Endothelial cell of umbilical vein (primary cell): ENCODE results near the gene AMN1. TPM values are rescaled to one million over a fixed set of nuclear protein-coding genes. Genes with fewer than 3 reads are reported as not detected.

ENCODE experiments used
- BruUV-seq: library from RNA; stranded (reverse); fragments of 400-500 nt; replicated peaks from 2 replicates; lab custom pipeline; 2021; lab: Mats Ljungman, UMichigan
- CTCF ChIA-PET: fragments of 300-600, 350-600 bp; sonication (Branson Sonifier 250); formaldehyde crosslinking; loops from one replicate; lab custom pipeline; 2021; ENCODE audit warnings: antibody characterized with exemption, inconsistent platforms; lab: Charles Lee
- POLR2A ChIA-PET: fragments of 300-600, 350-600 bp; sonication (Branson Sonifier 250); formaldehyde crosslinking; loops from one replicate; lab custom pipeline; 2021; ENCODE audit warnings: antibody characterized with exemption, inconsistent platforms; lab: Charles Lee
- DNase-seq: peaks from one replicate; pipeline ENCODE4 v3.0.0-alpha.2; 2011; ENCODE audit warnings: low read depth, low spot score
- FAIRE-seq: peaks from 2 replicates; lab custom pipeline; 2011; peaks lifted over from hg19 to GRCh38; lab: Jason Lieb, UNC
- H2AFZ ChIP-seq: 2 replicates; pipeline ENCODE4 v1.6.0; 2012; ENCODE audit warnings: low read depth, low read length, control low read depth, inconsistent platforms
- H3K27ac ChIP-seq: 2 replicates; pipeline ENCODE4 v1.5.1; 2011; ENCODE audit warnings: low read depth, mild to moderate bottlenecking, control low read depth, low read length, moderate library complexity; ENCODE audit not compliant: insufficient read depth
- H3K27me3 ChIP-seq, 2 experiments: 2 replicates each; pipeline versions ENCODE4 v1.6.0 to v1.6.1; 2011; ENCODE audit warnings: low read length in 2 of 2, mixed read lengths in 1 of 2; ENCODE audit not compliant: control insufficient read depth in 2 of 2, insufficient read depth in 2 of 2
- H3K36me3 ChIP-seq, 2 experiments: 2 replicates in 1 of 2; 3 replicates in 1 of 2; pipeline ENCODE4 v1.5.1; 2011; ENCODE audit warnings: low read length in 2 of 2, mild to moderate bottlenecking in 1 of 2, moderate library complexity in 1 of 2; ENCODE audit not compliant: control insufficient read depth in 2 of 2, insufficient read depth in 2 of 2; ENCODE audit errors: extremely low read depth in 1 of 2
- H3K4me1 ChIP-seq: 3 replicates; pipeline ENCODE4 v1.5.1; 2011; ENCODE audit warnings: mild to moderate bottlenecking, low read length; ENCODE audit not compliant: control insufficient read depth, insufficient read depth; ENCODE audit errors: extremely low read depth
- H3K4me2 ChIP-seq: 2 replicates; pipeline ENCODE4 v1.6.1; 2011; ENCODE audit warnings: low read length, control low read depth, mixed read lengths; ENCODE audit not compliant: insufficient read depth
- H3K4me3 ChIP-seq, 3 experiments: fragments of 200-600 bp in 1 of 3; sonication (generic), shearing (Covaris generic) in 1 of 3; replicated peaks in 1 of 3; 2 replicates each; pipeline ENCODE4 v1.5.1; 2011 to 2016; ENCODE audit warnings: control low read depth in 3 of 3, low read length in 3 of 3, mild to moderate bottlenecking in 2 of 3, inconsistent platforms in 1 of 3, low read depth in 1 of 3, moderate library complexity in 1 of 3; ENCODE audit not compliant: insufficient read depth in 1 of 3
- H3K79me2 ChIP-seq: 2 replicates; pipeline ENCODE4 v1.6.0; 2012; ENCODE audit warnings: low read length, inconsistent platforms; ENCODE audit not compliant: control insufficient read depth, insufficient read depth
- H3K9ac ChIP-seq: replicated peaks from 2 replicates; pipeline ENCODE3; 2011; ENCODE audit warnings: low read length, control low read depth; ENCODE audit not compliant: insufficient read depth; ENCODE audit errors: extremely low read depth
- H3K9me1 ChIP-seq: replicated peaks from 3 replicates; pipeline ENCODE4 v1.6.0; 2011; ENCODE audit warnings: mild to moderate bottlenecking, low read length; ENCODE audit not compliant: control insufficient read depth, insufficient read depth; ENCODE audit errors: extremely low read depth
- H3K9me3 ChIP-seq: replicated peaks from 2 replicates; pipeline ENCODE4 v1.5.1; 2012; ENCODE audit warnings: low read length, inconsistent platforms; ENCODE audit not compliant: control insufficient read depth, insufficient read depth
- H4K20me1 ChIP-seq: replicated peaks from 2 replicates; pipeline ENCODE3; 2011; ENCODE audit warnings: mild to moderate bottlenecking, low read length; ENCODE audit not compliant: control insufficient read depth, insufficient read depth; ENCODE audit errors: extremely low read depth
- CTCF ChIP-seq, 2 donors: IDR thresholded peaks; 1 replicate in 1 of 2; 2 replicates in 1 of 2; pipeline ENCODE4 v1.5.1; 2011; ENCODE audit warnings: low read length in 2 of 2, mild to moderate bottlenecking in 2 of 2, moderate library complexity in 2 of 2, control low read depth in 1 of 2, inconsistent platforms in 1 of 2, low read depth in 1 of 2; ENCODE audit not compliant: insufficient read depth in 1 of 2; ENCODE audit errors: extremely low read depth in 1 of 2
- EZH2 ChIP-seq: IDR thresholded peaks from 2 replicates; pipeline ENCODE4 v1.6.1; 2012; ENCODE audit warnings: borderline replicate concordance, low read depth, mild to moderate bottlenecking, moderate library complexity, low read length, inconsistent platforms; ENCODE audit not compliant: severe bottlenecking
- FOS ChIP-seq: IDR thresholded peaks from 2 replicates; pipeline ENCODE4 v1.6.1; 2011; ENCODE audit warnings: mild to moderate bottlenecking, low read length, moderate library complexity, borderline replicate concordance; ENCODE audit not compliant: insufficient read depth
- GATA2 ChIP-seq: IDR thresholded peaks from 2 replicates; pipeline ENCODE4 v1.7.0; 2011; ENCODE audit warnings: low read depth, mild to moderate bottlenecking, moderate library complexity, mixed read lengths, low read length; ENCODE audit not compliant: insufficient read length, insufficient read depth
- JUN ChIP-seq: IDR thresholded peaks from 2 replicates; pipeline ENCODE4 v1.6.1; 2011; ENCODE audit warnings: borderline replicate concordance, low read depth; ENCODE audit not compliant: insufficient read length, insufficient read depth
- MAX ChIP-seq: IDR thresholded peaks from 2 replicates; pipeline ENCODE4 v1.6.1; 2011; ENCODE audit not compliant: insufficient read depth, insufficient read length
- MYC ChIP-seq: IDR thresholded peaks from one replicate; pipeline ENCODE4 v1.6.1; 2011; ENCODE audit warnings: mild to moderate bottlenecking, low read depth, low read length
- POLR2A ChIP-seq: IDR thresholded peaks from 2 replicates; pipeline ENCODE4 v1.6.1; 2012; ENCODE audit warnings: low read depth, mild to moderate bottlenecking, control low read depth, low read length
- POLR2AphosphoS5 ChIP-seq: IDR thresholded peaks from 2 replicates; pipeline ENCODE4 v1.6.1; 2012; ENCODE audit warnings: low read depth, mild to moderate bottlenecking, control low read depth, low read length, moderate library complexity; ENCODE audit not compliant: insufficient read depth
- dilution Hi-C: fragments of 300-500 bp; cut with MboI; formaldehyde crosslinking; loops from one replicate; pipeline ENCODE4 v1.15.0; 2019; ENCODE audit warnings: low sequenced_read_pairs; ENCODE audit not compliant: extremely low pct_ligation_motif_present
- intact Hi-C: fragments of 100-400 bp; cut with micrococcal nuclease; formaldehyde crosslinking; loops from one replicate; pipeline ENCODE4 v1.10.0; 2022
- polyA plus RNA-seq, 4 experiments: library from polyadenylated mRNA; depleted of rRNA in 3 of 4; stranded (reverse) in 3 of 4; unstranded in 1 of 4; fragments of >200 nt; gene quantifications; 2 replicates each; pipeline versions ENCODE4 v1.2.1 to v1.2.3, GENCODE V29; 2011 to 2012; ENCODE audit warnings: missing spikeins in 1 of 4
- total RNA-seq: library from RNA; stranded (reverse); gene quantifications from 2 replicates; pipeline ENCODE4 v1.2.3, GENCODE V29; 2021

Gene AMN1
- total and polyA plus RNA-seq, 2 donors (not counting 3 experiments of a cell fraction or from before 2014, with no cell fraction given): 8.5 to 18.0 TPM

GRCh38 chr12:31631809-31632208 is 97.0 kb downstream of the AMN1 start:
- no peak overlapping the region for H3K9ac ChIP-seq
- dilution Hi-C loops (no loop called here), intact Hi-C loops (no loop called here)
- no peaks in the 10 kb centered on the region for H4K20me1 ChIP-seq
- ChIA-PET POLR2A (no interaction called here), CTCF (interaction anchor here (6.1 kb wide), 1 partner anchor 228 kb away, joined by 140 read pairs; no protein-coding TSS in a partner anchor)
- H3K9me3 ChIP-seq: no peaks in the 10 kb centered on the region
- TF ChIP-seq MYC: no peak
- TF ChIP-seq FOS: no peak
- no peak for TF ChIP-seq POLR2A
- no peak for TF ChIP-seq EZH2
- no peak for TF ChIP-seq CTCF (IDR thresholded peaks at IDR 0.05; ENCODE audit: extremely low read depth in 1 of 2, insufficient read depth in 1 of 2, low read depth in 1 of 2, low read length in 2 of 2)
- TF ChIP-seq JUN: no peak
- TF ChIP-seq POLR2AphosphoS5: no peak
- TF ChIP-seq GATA2: no peak
- TF ChIP-seq MAX: no peak
- no peak for FAIRE-seq
- H3K79me2 ChIP-seq: no peaks in the 10 kb centered on the region
- no peaks in the 10 kb centered on the region for H3K36me3 ChIP-seq
- peaks cover 5% of the 10 kb centered on the region for H3K4me1 ChIP-seq
- H3K9me1 ChIP-seq: no peaks in the 10 kb centered on the region
- H3K4me3 ChIP-seq: no peak overlapping the region
- H2AFZ ChIP-seq: no peak overlapping the region
- no peaks in the 10 kb centered on the region for H3K27me3 ChIP-seq
- no peak for DNase-seq
- no peak overlapping the region for H3K27ac ChIP-seq
- no TSS peak for BruUV-seq
- no peak overlapping the region for H3K4me2 ChIP-seq
